Dermis microvascular lymphatic vessel endothelial cell (primary cell): ENCODE measurements around the gene POLR1E. TPM values are rescaled to one million over a fixed set of nuclear protein-coding genes. Genes with fewer than 3 reads are reported as not detected.

ENCODE experiments used
- DNase-seq, 2 donors: peaks; one replicate each; pipeline versions ENCODE4 v3.0.0 to v3.0.0-alpha.2; 2010; ENCODE audit warnings: low read depth in 2 of 2
- total RNA-seq: library from RNA; depleted of rRNA; stranded (reverse); fragments of >200 nt; gene quantifications from 2 replicates; pipeline ENCODE4 v1.2.1, GENCODE V29; 2014

The POLR1E gene
- total RNA-seq, 1 donor from 2014 or later: 12.2 TPM

- no peak for DNase-seq
These were observed 49.2 kb downstream of the POLR1E start for GRCh38 chr9:37534901-37535300.

- no peak for DNase-seq
These were observed 52.4 kb downstream of the POLR1E start for GRCh38 chr9:37538099-37538498.

DNA sequence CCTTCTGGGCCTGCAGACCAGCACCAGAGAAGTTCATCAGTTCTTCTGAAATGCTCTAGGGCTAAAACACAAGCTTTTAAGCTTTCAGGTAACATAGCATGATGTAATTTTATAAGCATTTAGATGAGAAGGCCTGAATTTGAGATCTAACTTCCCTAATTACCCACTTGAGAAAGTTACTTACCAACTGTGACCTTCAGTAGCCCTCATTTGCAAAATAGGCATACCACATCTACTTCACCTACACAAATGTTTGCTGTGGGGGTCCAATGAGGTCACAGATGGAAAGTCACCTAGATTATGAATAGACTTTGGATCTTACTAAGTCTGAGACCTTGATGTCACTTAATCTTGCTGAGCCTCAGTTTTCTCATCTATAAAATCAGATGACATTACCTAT, 53.9 kb downstream of the POLR1E start:
- no peak for DNase-seq

- peak in 1 of 2 donors; percentile 4 for DNase-seq
These were observed 54.9 kb downstream of the POLR1E start for GRCh38 chr9:37540634-37541033.

GRCh38 chr9:37541465-37541864, 55.7 kb downstream of the POLR1E start:
- no peak for DNase-seq

GRCh38 chr9:37542488-37542887, 56.7 kb downstream of the POLR1E start:
- DNase-seq: no peak

DNA sequence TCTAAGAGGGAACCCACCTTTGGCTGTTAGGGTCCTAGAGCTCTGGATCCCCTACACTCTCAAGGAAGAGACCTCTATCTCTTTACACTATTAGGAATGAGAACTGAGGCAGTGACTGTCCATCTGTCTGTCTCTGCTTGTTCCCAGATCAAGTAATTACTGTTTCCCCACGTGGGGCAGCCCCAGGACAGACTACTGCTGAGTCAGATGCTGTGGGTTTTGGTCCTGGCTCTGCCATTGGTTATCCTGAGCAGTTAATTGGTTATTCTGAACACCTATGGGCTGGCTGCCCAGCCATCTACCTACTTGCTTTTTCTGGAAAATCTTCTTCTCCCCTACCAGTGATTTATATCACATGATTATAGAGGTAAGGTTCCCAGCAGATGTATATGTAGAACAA, 57.1 kb downstream of the POLR1E start:
- no peak for DNase-seq

DNA sequence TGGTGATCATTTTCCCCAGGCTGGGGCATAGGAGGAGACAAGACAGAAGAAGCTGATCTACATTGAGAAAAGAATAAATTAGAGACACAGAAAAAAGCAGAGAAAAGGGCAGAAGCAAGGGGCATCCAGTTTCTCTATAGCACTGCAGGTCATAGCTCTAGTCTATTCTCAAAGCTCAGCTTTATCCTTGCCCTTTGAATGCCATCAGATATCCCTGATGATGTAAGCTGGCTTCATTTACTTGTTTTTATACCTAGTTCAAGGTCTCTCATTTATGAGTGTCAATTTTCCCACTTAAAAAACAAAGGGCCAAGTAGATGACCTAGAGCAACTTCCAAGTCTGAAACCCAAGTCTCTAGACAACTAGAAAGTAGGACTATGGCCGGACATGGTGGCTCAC, 57.7 kb downstream of the POLR1E start:
- no peak for DNase-seq

DNA sequence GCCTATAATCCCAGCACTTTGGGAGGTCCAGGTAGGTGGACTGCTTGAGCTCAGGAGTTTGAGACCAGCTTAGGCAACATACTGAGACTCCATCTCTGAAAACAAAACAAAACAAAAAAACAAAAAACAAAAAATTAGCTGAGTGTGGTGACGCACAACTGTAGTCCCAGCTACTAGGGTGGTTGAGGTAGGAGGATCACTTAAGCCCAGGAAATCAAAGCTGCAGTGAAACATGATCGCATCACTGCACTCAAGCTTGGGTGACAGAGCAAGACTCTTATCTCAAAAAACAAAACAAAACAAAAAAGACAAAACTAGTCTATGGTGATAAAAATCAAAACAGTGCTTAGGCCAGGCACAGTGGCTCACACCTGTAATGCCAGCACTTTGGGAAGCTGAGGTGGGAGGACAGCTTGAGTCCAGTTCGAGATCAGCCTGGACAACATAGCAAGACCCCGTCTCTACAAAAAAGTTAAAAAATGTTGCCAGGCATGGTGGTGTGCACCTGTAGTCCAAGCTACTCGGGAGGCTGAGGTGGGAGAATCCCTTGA, 61.7 kb downstream of the POLR1E start:
- no peak for DNase-seq

- DNase-seq: no peak
These were observed 63.8 kb downstream of the POLR1E start for GRCh38 chr9:37549527-37549926.

DNA sequence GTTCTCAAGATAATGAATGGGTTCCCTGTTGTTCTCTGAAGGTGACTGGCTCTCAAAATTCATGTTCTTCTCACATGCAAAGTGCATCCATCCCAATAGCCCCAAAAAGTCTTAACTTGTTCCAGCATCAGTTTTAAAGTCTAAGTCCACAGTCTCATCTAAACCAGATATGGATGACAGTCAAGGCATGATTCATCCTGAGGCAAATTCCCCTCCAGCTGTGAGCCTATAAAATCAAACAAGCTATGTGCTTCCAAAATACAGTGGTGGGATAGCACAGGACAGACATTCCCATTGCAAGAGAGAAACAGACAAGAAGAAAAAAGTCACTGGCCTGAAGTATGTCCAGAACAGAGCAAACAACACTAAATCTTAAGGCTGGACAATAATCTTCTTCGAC, 65.0 kb downstream of the POLR1E start:
- DNase-seq: no peak

- no peak for DNase-seq
These were observed 65.7 kb downstream of the POLR1E start for GRCh38 chr9:37551468-37551867.

DNA sequence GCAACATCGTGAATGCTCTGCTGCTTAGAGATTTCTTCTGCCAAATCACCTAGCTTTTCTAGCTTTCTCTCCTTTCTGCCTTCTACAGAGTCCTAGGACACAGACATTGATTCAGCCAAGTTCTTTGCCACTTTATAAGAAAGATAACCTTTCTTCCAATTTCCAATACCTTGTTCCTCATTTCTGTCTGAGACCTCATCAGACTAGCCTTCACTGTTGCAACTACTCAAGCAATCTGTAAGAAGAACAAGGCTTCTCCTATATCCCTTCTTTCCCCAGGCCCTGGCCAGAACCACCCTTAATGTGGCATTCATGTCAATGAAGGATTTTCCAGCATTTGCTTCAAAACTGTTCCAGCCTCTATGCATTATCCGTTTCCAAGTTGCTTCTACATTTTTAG, 66.1 kb downstream of the POLR1E start:
- no peak for DNase-seq

Other genes starting within 250 kb of the POLR1E start
- 97.1 and 122 TPM in 2 replicates for gene GRHPR, start 63.3 kb upstream of the POLR1E start, total RNA-seq
- gene ZBTB5, start 20.5 kb upstream of the POLR1E start, total RNA-seq: 8.9 and 11.8 TPM in 2 replicates
- gene FBXO10, start 90.4 kb downstream of the POLR1E start, total RNA-seq: 9.1 and 17.6 TPM in 2 replicates
- 92.2 and 126 TPM in 2 replicates for gene TOMM5, start 106.6 kb downstream of the POLR1E start, total RNA-seq
- not detected in 2 replicates for gene FRMPD1, start 165.0 kb downstream of the POLR1E start, total RNA-seq